GM12873 (cell line): Measurements from ENCODE around the gene MAL.

Source experiments
- CTCF ChIP-seq: IDR thresholded peaks from 2 replicates; pipeline ENCODE4 v1.5.1; 2012; ENCODE audit warnings: low read depth, mild to moderate bottlenecking, moderate library complexity, low read length, control low read depth; ENCODE audit not compliant: insufficient read depth; ENCODE audit errors: missing control alignments

MAL gene

GRCh38 chr2:95025406-95026319 lies at the start of gene MAL:
Gene MAL, plus strand, starts transcription at chr2:95025708. Its CDS starts 85 bp downstream, at chr2:95025793.
- no peak for TF ChIP-seq CTCF

- TF ChIP-seq CTCF = no peak
Observed at GRCh38 chr2:94977826-94978225, 47.7 kb upstream of the MAL start.

- TF ChIP-seq CTCF = no peak
Observed at GRCh38 chr2:94978917-94979316, 46.6 kb upstream of the MAL start.

- TF ChIP-seq CTCF = no peak
Observed at GRCh38 chr2:94979406-94980375, 45.8 kb upstream of the MAL start.

GRCh38 chr2:94980406-94980805 lies 45.1 kb upstream of the MAL start:
- no peak for TF ChIP-seq CTCF

- TF ChIP-seq CTCF = no peak
Observed at GRCh38 chr2:94982156-94982555, 43.4 kb upstream of the MAL start.

GRCh38 chr2:94982675-94983074 lies 42.8 kb upstream of the MAL start:
- TF ChIP-seq CTCF = no peak
